IPS DF 4.7 (cell line): ENCODE results near the gene EXOG.

Experiments
- DNase-seq: peaks from one replicate; pipeline ENCODE4 v3.0.0-alpha.2; 2013; ENCODE audit warnings: low spot score; ENCODE audit errors: extremely low read depth

EXOG gene

GRCh38 chr3:38510631-38511030 is 14.5 kb downstream of the EXOG start:
- DNase-seq = no peak

- no peak for DNase-seq
Observed at GRCh38 chr3:38511546-38511945, 15.4 kb downstream of the EXOG start.

- DNase-seq = no peak
Observed at GRCh38 chr3:38515367-38515766, 19.2 kb downstream of the EXOG start.

- no peak for DNase-seq
Observed at GRCh38 chr3:38516669-38517068, 20.5 kb downstream of the EXOG start.

- no peak for DNase-seq
Observed at GRCh38 chr3:38519000-38519399, 22.9 kb downstream of the EXOG start.

GRCh38 chr3:38519651-38520050 is 23.5 kb downstream of the EXOG start:
- no peak for DNase-seq

- peak; percentile 89 for DNase-seq
Observed at GRCh38 chr3:38521391-38521987, 25.3 kb downstream of the EXOG start.

- no peak for DNase-seq
Observed at GRCh38 chr3:38522002-38522401, 25.9 kb downstream of the EXOG start.

GRCh38 chr3:38524141-38524739 is 28.1 kb downstream of the EXOG start:
- DNase-seq = no peak

GRCh38 chr3:38526792-38527191 is 30.7 kb downstream of the EXOG start:
- DNase-seq = no peak

GRCh38 chr3:38528457-38528856 is 32.3 kb downstream of the EXOG start:
- DNase-seq = peak; percentile 7

GRCh38 chr3:38532529-38532928 is 36.4 kb downstream of the EXOG start:
- DNase-seq = no peak

- no peak for DNase-seq
Observed at GRCh38 chr3:38533285-38533976, 37.3 kb downstream of the EXOG start.

- no peak for DNase-seq
Observed at GRCh38 chr3:38534180-38534579, 38.0 kb downstream of the EXOG start.

- DNase-seq = no peak
Observed at GRCh38 chr3:38534604-38535003, 38.5 kb downstream of the EXOG start.

GRCh38 chr3:38536671-38537070 is 40.5 kb downstream of the EXOG start:
- no peak for DNase-seq

- no peak for DNase-seq
Observed at GRCh38 chr3:38538773-38539353, 42.7 kb downstream of the EXOG start.

- DNase-seq = no peak
Observed at GRCh38 chr3:38541806-38542205, 45.7 kb downstream of the EXOG start.

GRCh38 chr3:38542401-38543298 is 46.5 kb downstream of the EXOG start:
- DNase-seq = no peak

- DNase-seq = no peak
Observed at GRCh38 chr3:38543586-38543985, 47.4 kb downstream of the EXOG start.

- DNase-seq = no peak
Observed at GRCh38 chr3:38544926-38545325, 48.8 kb downstream of the EXOG start.

GRCh38 chr3:38545550-38545949 is 49.4 kb downstream of the EXOG start:
- DNase-seq = no peak
